ENCODE measurements around the gene TENM3. TPM values are rescaled to one million over a fixed set of nuclear protein-coding genes. Genes with fewer than 3 reads are reported as not detected.

Gene TENM3
- polyA plus RNA-seq, 3 donors = 13.3 to 21.5 (median 16.6) TPM

DNA sequence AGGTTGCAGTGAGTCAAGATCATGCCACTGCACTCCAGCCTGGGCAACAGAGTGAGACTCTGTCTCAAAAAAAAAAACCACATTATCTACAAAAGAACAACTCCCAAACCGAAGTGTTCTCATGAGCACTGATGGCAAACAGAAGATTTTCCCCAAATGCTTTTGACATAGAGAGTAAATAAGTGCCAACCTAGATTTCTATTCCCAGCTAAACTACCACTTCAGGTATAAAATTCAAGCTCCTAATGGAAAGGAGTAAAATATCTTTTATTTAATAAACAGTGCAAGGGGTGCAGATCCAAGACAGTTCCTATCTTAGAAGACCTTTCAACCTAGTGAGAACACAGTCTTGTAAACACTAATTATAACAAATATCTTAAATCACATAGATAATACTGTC, 170.3 kb downstream of the TENM3 start:
- no peak for DNase-seq (ENCODE audit: extremely low read depth in 1 of 11, low read depth in 9 of 11, low spot score in 4 of 11)

DNA sequence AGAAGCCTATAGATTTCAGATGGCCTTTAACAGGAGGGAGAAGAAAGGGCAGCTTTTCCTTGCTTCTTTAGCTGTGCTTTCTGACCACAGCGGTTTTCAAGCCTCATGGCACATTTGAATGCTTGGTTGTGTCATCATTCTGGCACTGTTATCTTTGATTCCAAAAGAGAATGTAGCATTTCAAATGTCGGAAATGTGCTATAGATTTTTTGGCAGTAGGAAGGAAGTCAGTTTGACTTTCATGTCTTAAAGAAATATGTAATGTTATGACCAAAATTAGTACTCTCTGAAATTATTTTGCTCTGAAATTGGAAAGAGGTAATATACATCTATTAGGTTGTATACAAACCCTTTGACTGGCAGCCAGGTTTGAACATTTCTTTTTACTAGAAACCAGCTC, 171.9 kb downstream of the TENM3 start:
- no peak for DNase-seq (ENCODE audit: extremely low read depth in 1 of 11, low read depth in 9 of 11, low spot score in 4 of 11)

DNA sequence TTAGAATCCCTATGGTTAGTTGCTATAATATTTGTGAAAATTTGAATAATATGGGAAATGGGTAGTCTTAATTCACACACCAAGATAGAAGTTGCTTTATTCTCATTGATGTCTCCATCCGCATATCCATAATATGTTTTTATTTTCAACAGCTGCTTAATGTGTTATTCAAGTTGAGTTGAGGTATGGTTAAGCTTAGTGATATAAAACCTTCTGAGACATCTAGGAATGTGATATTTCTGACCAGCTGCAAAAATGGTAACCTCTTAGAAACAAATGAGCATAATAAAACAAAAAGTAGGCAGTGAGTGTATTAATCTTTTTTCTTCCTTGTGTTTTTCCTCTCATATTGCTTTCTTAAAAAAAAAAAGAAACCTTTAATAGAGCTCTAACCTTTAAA, 172.9 kb downstream of the TENM3 start:
- DNase-seq (ENCODE audit: extremely low read depth in 1 of 11, low read depth in 9 of 11, low spot score in 4 of 11) = no peak

GRCh38 chr4:182418054-182418734, 175.0 kb downstream of the TENM3 start:
- no peak for DNase-seq (ENCODE audit: extremely low read depth in 1 of 11, low read depth in 9 of 11, low spot score in 4 of 11)

GRCh38 chr4:182420189-182420588, 177.0 kb downstream of the TENM3 start:
- DNase-seq (ENCODE audit: extremely low read depth in 1 of 11, low read depth in 9 of 11, low spot score in 4 of 11) = no peak

DNA sequence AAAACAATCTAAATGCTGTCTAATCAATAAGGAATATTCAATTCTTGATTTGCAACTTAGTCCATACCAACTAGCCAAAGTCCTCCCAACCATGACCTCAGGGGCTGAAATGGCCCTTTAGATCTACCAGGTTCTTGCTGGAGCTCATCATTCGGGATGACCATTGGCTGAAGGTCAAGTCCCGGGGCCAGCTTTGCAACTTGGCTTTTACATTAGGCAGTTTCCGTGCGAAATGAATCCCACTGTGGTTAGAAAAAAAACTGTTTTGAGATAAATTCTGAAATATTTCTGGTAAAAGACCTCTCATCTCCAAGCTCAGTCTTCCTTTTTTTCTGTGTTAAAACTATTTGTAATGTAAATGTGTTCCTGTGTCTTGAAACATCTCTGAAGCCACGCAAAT, 178.6 kb downstream of the TENM3 start:
- DNase-seq (ENCODE audit: extremely low read depth in 1 of 11, low read depth in 9 of 11, low spot score in 4 of 11) = no peak

- DNase-seq (ENCODE audit: extremely low read depth in 1 of 11, low read depth in 9 of 11, low spot score in 4 of 11) = no peak
These were observed 182.1 kb downstream of the TENM3 start for GRCh38 chr4:182425302-182425701.

- no peak for DNase-seq (ENCODE audit: extremely low read depth in 1 of 11, low read depth in 9 of 11, low spot score in 4 of 11)
These were observed 183.7 kb downstream of the TENM3 start for GRCh38 chr4:182426901-182427300.

DNA sequence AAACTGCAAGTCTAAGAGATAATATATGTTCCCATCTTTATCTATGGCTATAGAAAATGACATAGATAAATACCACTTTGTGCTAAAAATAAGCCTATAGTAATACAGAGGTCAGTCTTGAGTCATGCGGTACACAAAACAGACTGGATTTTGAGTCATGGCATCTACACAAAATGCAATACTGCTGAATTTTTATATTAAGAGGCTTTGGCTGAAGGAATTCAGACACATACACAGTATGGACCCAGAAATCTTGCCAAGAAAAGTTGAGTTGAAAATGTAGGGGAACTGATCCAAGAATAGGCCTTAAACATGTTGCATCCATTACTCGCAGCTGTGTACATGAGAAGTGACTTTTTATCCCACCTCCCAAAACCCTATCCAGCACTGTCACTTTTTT, 184.4 kb downstream of the TENM3 start:
- DNase-seq (ENCODE audit: extremely low read depth in 1 of 11, low read depth in 9 of 11, low spot score in 4 of 11) = peak in 3 of 11 donors; percentile 16 to 25 (median 23)

DNA sequence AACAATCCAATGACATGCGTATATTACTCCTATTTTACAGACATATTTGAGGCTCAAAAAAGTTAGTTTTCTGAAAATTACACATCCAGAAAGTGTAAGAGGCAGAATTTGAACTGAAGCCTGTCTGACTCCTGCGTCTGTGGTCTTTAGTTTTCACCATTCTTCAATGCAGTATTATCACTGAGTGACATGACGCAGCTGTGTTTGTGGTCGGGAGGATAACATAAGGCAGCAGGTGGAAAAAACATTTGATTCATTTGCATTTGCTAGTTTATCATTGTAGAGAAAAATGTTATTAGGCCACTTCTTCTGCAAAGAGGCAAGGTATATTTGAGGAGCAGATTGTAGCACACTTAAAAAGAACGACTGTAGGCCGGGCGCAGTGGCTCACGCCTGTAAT, 186.7 kb downstream of the TENM3 start:
- no peak for DNase-seq (ENCODE audit: extremely low read depth in 1 of 11, low read depth in 9 of 11, low spot score in 4 of 11)

- DNase-seq (ENCODE audit: extremely low read depth in 1 of 11, low read depth in 9 of 11, low spot score in 4 of 11) = no peak
These were observed 189.6 kb downstream of the TENM3 start for GRCh38 chr4:182432819-182433218.

DNA sequence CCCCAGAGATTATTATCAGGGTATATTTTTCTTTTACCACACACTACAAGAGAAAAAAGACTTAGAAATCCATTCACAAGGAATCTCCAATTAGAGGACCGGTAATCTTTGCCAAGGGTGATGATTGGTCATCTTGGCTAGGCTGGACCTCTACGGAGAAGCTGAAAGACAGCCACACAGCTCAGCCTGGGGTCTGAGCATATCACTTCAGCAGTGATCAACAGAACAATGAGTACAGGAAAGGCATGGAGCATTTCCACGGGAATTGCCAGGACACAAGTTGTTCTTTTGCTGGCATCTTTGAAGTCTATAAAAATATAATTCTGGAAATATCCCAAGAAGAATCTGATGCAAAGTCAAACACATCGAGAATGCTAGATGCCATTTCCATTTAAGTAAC, 191.5 kb downstream of the TENM3 start:
- DNase-seq (ENCODE audit: extremely low read depth in 1 of 11, low read depth in 9 of 11, low spot score in 4 of 11) = no peak

DNA sequence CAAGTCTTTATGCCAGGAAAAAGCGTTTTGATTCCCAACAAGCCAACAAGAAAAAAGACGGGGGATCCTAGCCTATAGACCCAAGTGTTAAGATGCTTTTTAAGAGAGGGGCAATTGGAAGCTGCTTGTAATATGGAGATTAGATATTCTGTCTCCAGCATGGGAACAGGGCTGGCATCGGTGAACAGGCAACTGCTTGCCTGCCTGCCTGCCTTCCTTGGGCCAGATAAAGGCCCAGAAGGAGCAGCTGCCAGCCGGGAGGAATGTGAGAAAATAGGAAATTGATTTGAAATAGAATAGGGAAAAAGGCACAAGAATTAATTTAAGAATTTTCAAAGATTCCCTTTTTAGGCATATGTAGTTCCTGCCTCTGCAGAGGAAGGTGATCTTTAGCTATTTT, 192.2 kb downstream of the TENM3 start:
- DNase-seq (ENCODE audit: extremely low read depth in 1 of 11, low read depth in 9 of 11, low spot score in 4 of 11) = no peak

- DNase-seq (ENCODE audit: extremely low read depth in 1 of 11, low read depth in 9 of 11, low spot score in 4 of 11) = no peak
These were observed 199.9 kb downstream of the TENM3 start for GRCh38 chr4:182443070-182443469.

GRCh38 chr4:182447767-182448280, 204.6 kb downstream of the TENM3 start:
- peak in 2 of 11 donors; percentile 3 to 6 for DNase-seq (ENCODE audit: extremely low read depth in 1 of 11, low read depth in 9 of 11, low spot score in 4 of 11)

DNA sequence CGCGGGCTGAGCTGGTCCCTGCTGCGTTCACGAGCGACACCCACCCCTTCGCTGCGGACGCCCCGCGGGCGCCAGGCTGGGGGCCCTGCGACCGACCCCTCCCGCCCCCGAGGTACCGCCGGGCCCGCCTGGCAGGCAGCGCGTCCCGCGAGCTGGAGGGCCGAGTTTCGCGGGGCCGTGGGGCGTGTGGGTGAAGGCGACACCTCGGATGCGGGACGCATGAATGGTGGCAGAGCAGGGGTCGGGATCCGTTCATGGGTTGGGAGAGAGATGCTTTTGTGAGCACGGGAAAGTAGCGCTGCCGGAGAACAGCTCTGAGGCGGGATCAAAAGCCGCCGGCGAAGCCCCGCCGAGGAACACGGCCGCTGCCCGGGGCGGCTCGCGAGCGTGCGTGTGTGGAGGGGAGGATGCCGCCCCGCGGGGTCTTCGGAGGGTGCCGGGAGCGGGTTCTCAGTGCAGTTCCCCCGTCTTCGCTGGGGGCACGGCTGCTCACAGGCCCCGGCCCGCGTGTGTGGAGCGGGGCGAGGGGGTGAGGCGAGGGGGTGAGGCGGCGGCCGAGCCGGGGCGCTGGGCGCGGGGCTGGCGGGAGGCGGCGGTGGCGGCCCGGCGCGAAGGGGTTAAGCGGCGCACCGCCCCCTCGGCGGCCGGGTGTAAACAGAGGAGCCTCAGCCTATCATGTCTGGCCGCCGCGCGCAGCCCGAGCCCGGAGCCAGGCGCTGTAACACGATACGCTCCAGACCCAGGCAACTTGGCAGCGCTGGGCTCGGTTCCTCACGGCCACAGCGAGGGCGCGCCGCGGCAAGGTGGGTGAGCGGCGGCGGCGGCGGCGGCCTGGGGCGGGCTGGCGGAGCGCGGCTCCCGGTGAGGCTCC, 205.3 kb downstream of the TENM3 start:
- DNase-seq (ENCODE audit: extremely low read depth in 1 of 11, low read depth in 9 of 11, low spot score in 4 of 11) = peak in 10 of 11 donors; percentile 45 to 90 (median 83)

GRCh38 chr4:182449186-182449929, 206.2 kb downstream of the TENM3 start:
- peak in 7 of 11 donors; percentile 18 to 56 (median 48) for DNase-seq (ENCODE audit: extremely low read depth in 1 of 11, low read depth in 9 of 11, low spot score in 4 of 11)

DNA sequence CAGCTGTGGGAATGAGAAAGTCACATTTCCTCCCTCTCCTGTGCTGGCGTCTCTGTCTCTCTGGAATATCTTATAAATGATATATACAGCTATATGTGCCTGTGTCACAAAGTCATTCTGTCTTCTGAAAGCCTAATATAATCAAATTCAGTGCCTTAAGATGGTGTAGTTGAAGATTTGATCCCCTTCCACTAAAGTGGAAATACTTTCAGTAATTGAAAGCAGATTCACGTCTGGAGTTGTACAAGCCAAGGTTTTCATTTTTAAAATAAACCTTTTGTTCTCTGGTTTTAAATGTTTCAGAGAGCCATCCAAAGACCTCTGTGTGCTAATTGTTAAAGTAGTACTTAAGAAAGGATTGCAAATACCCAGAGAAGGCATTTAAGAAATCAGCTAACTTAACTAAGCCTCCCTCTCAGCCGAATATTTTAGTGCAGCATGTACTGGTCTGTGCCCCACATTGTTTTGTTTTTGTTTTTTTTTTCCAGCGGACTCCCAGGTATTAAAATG, 206.8 kb downstream of the TENM3 start:
- no peak for DNase-seq (ENCODE audit: extremely low read depth in 1 of 11, low read depth in 9 of 11, low spot score in 4 of 11)

GRCh38 chr4:182451441-182451840, 208.2 kb downstream of the TENM3 start:
- DNase-seq (ENCODE audit: extremely low read depth in 1 of 11, low read depth in 9 of 11, low spot score in 4 of 11) = no peak
